Stimulated activated CD4-positive, alpha-beta T cell treated with anti-CD3 and anti-CD28 coated beads, Interleukin-12 subunit alpha, Interleukin-12 subunit beta, amount 100 ng/mL, for 24 hours (primary cell): ENCODE measurements around the gene NRK.
"Not testable (repeated sequence)": the region's sequence is repeated elsewhere in the genome, so short reads cannot be mapped to it uniquely, and the experiment has no call there.

ENCODE experiments used
- DNase-seq, 2 experiments: peaks; one replicate each; pipeline ENCODE4 v3.0.0-alpha.2; 2020; ENCODE audit warnings: low read depth in 2 of 2

The NRK gene, protein sequence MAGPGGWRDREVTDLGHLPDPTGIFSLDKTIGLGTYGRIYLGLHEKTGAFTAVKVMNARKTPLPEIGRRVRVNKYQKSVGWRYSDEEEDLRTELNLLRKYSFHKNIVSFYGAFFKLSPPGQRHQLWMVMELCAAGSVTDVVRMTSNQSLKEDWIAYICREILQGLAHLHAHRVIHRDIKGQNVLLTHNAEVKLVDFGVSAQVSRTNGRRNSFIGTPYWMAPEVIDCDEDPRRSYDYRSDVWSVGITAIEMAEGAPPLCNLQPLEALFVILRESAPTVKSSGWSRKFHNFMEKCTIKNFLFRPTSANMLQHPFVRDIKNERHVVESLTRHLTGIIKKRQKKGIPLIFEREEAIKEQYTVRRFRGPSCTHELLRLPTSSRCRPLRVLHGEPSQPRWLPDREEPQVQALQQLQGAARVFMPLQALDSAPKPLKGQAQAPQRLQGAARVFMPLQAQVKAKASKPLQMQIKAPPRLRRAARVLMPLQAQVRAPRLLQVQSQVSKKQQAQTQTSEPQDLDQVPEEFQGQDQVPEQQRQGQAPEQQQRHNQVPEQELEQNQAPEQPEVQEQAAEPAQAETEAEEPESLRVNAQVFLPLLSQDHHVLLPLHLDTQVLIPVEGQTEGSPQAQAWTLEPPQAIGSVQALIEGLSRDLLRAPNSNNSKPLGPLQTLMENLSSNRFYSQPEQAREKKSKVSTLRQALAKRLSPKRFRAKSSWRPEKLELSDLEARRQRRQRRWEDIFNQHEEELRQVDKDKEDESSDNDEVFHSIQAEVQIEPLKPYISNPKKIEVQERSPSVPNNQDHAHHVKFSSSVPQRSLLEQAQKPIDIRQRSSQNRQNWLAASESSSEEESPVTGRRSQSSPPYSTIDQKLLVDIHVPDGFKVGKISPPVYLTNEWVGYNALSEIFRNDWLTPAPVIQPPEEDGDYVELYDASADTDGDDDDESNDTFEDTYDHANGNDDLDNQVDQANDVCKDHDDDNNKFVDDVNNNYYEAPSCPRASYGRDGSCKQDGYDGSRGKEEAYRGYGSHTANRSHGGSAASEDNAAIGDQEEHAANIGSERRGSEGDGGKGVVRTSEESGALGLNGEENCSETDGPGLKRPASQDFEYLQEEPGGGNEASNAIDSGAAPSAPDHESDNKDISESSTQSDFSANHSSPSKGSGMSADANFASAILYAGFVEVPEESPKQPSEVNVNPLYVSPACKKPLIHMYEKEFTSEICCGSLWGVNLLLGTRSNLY (N-terminal part only)

DNA sequence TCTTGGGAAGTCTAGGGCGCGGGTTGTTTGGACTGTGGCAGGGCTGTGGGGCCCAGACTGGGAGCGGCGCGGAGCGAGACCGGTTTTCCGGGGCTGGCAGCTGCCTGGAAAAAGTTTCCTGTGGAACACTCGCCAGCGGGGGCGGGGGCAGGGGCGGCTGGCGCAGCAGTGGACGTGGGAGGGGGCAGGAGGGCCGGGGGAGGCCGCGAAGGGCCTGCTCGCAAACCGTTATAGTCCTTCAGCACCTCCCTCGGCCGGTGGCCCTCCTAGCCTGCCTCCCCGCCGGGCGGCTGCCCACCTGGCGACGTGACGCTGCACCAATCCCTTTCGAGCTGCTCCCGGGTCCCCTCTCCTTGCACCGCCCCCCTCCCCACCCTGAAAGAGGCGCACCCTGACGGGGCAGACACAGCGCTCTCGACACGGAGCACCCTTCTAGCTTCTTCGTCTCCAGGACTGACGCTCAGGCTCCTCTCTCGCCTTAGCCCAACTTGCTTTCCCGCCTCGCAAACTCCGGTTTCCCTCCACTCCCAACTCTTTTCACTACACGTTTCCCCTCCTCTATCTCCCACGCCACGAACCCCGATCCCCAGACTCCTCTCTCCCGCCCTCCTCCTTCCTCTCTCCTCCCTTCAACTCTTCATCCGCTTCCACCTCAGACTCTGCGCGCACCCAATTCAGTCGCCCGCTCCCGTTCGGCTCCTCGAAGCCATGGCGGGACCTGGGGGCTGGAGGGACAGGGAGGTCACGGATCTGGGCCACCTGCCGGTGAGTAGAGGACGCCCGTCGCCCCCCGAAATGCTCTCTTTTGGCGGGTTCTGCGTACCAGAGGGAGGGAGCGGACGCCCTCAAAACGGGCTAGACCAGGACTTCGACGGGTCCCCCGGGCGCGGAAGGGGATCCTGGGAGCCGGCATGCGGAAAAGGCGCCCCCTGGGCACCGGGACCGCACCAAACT, at the start of gene NRK:
NRK (plus strand) TSS at position 402 of the 954 bp plus-strand sequence; CDS start at position 709, 307 bp downstream.
- DNase-seq = no peak

DNA sequence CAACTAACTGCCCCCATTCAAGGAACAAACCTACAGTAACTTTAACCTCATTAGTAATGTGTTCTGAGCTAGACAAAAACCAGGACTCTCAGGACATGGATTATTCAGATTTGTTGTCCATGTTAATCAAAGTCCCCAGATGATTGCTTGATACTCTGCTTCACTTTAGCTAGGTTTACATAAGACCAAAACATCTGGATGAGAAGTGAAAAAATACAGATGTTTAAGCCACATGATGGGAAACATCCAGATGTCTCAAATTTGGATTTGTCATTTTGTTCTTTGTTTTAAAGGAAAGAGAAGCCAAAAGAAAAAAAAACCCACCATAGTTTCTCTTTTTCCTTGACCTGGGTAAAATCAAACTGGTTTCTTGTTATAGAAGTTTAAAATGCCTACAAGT, 48.5 kb upstream of the NRK start:
- DNase-seq = no peak

DNA sequence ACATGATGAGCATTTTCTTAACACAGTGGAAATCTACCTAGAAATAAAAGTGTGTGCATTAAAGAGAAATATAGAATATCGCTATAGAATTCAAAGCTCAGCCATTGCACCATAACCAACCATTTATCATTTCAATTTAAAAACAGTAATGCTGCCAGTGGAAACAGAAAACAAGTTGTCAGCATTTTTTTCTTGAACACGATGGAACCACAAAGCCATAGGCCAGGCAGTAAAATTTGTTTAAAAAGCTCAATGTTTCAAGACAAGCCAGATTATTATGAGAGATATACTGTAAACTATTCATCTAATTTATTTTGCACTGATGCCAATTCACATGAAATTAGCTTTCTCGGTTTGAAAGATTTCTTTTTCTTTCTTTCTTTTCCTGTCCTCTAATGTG, 46.7 kb upstream of the NRK start:
- DNase-seq = no peak

DNA sequence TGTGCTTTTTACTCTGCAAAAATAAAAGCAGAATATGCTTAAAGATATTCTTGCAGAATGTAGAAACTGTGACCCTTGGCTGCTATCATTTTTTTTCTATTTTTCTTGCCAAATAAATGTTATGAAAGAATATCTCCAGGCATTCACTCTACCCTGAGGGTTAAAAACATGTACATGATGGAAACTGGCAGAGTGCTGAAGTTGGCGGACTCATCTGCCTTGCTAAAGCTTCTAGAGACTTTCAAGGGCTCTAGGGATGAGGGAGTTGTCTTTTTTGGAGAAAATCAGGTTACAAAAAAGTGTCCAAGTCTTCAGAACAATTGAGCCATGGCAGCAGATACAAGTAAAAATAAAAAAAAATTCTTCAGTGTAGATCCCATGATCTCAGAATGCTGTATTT, 40.5 kb upstream of the NRK start:
- DNase-seq = no peak

DNA sequence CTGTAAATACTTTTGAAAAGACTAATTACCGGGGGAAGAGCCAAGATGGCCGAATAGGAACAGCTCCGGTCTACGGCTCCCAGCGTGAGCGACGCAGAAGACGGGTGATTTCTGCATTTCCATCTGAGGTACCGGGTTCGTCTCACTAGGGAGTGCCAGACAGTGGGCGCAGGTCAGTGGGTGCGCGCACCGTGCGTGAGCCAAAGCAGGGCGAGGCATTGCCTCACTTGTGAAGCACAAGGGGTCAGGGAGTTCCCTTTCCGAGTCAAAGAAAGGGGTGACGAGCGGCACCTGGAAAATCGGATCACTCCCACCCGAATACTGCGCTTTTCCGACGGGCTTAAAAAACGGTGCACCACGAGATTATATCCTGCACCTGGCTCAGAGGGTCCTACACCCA, 25.5 kb upstream of the NRK start:
- DNase-seq = not testable (repeated sequence)

DNA sequence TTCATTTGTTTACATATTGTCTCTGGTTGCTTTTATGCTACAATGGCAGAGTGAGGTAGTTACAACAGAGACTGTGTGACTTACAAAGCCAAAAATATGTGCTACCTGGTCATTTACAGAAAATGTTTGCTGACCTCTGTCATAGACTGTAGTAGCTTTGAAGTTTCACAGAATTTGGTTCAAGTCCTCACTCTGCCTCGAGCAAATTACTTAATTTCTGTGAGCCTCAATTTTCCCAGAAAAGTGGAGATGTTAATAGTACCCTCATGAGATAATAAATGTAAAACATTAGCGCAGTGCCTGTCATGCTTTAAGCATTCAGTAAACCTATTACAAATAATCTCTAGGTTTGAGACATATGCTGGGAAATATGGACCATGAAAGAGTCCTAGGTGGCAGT, 18.4 kb upstream of the NRK start:
- DNase-seq = no peak

DNA sequence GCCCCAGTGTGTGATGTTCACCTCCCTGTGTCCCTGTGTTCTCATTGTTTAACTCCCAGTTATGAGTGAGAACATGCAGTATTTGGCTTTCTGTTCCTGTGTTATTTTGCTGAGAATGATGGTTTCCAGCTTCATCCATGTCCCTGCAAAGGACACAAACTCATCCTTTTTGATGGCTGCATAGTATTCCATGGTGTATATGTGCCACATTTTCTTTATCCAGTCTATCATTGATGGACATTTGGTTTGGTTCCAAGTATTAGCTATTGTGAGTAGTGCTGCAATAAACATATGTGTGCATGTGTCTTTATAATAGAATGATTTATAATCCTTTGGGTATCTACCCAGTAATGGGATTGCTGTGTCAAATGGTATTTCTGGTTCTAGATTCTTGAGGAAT, 16.7 kb upstream of the NRK start:
- not testable (repeated sequence) for DNase-seq

DNA sequence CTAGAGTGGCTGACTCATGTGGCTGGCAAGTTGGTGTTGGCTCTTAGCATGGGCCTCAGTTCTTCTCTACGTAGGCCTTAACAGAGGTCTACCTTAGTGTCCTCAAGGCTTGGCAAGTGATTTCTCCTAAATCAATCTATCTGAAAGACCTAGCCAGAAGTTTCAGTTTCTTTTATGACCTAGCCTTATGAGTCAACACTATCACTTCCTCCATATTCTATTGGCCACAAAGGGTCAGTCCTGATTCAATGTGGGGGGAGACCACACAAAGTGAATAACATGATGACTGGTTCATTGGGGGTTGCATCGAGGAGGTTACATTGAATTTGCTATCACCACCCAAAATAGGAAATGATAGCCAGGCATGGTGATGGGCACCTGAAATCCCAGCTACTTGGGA, 5.8 kb upstream of the NRK start:
- DNase-seq = no peak

DNA sequence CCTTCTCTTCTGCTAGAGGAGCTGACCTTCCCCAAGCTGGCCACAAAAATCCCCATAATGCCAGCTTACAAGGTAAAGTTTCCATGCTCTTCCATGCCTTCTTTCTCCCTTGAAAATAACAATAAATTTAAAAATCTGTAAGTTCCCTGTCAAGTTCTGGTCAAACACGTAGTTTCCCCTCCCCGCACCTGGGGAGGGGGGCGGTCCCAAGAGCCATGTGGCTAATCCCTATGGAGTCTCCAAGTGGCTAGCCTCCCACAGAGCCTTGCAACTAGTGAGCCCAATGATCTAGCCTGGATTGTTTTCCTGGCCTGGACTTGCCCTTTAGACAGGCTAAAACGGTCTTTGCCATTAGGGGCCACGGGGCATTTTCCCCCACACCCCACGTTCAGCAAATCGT, 2.1 kb upstream of the NRK start:
- no peak for DNase-seq

DNA sequence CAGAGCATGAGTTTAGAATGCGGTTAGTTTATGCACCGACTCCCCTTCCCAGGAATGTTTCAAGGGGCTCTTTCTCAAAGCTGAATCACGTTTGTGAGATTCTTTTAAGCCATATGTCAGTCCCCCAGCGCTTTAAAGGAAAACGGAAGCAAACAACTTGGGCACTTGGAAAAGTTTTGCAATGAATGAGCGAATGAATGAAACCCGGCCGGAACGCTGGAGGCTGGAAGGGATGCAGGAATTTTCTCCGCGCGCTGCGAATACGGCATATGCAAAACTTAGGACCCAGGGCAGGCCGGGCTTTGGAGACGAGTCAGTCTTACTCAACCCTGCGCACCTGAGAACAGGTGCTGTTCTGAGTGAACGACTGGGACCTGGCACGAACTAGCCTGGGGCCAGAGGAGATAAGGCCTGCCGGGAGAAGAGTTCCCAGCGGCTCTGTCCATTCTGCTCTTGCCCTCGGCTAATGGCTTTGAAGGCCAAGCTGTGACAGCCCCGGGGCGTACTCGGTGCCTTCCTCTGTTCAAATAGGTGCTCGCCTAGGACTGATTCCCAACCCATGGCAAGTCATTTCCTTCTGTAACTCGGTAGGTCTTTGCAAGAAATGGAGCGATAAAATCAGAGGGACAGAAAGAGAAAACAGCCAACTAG, 743 bp upstream of the NRK start:
- no peak for DNase-seq

DNA sequence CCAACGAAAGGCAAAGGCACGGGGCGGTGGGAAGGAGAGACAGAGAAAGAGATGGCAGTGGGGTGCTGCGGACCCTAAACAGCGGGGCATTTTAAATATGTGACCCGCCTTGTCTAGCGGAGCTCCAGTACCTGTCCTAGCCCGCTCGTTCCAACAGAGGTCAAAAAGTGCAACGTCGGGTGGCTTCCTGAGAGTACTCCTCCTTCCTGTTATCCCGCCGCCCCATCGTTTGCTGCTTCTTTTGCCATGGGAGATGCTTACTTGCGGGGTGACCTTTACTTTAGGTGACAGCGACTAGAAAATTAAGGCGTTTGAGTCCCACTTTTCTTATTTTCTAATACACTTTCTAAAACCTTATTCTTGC, 735 bp downstream of the NRK start:
- no peak for DNase-seq

DNA sequence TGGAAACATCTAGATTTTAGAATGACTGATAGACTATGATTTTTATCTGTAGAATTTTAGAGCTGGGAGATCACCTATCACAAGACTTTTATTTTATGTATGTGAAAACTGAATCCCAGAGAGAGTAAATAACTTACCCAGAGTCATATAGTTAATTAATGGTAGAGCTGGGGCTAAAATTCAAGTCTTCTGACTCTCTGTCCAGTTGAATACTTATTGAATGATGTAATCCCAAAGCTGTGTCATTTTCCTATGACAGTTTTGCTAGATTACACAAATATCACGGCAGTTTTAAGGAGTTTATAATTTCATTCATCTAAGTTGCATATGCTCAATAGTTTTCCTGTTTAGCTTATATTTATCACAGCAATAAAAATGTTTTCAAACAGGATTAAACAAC, 6.7 kb downstream of the NRK start:
- no peak for DNase-seq

DNA sequence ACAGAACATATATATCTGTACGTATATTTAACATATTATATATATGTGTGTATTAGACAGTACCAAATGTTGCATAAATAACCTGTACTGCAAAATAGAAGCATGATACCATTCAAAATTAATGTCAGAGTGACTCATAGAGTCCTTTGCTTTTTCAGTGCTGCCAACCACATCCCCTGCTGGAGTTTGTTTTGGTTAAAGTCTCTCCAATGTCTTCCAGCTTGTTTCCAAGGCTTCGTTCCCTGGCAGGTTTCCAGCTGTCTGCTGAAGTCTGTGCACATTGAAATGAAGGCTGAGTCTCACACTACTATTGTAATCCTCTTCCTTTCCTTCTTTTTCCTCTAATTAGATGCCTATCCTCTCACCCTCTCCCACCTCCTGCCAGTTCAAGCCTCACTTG, 14.9 kb downstream of the NRK start:
- DNase-seq = no peak

DNA sequence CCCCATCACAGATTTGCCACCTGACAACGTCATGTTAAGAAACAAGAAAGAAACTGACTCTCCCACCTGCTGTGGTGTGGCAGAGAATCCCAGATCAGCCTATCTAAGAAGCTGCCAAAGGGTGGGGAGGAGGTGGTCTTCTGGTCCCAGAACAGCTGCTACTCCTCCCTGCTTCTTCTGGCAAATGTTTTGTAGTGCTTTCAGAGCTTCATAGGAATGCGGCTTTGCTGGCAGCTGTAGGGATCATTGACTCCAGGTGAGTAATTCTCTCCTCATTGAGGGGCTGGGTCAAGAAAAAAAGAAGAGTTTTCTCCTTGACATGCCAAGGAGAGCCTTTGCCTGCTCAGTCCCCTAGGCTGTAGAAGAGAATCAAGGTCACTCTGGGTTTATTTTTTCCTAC, 23.3 kb downstream of the NRK start:
- no peak for DNase-seq

DNA sequence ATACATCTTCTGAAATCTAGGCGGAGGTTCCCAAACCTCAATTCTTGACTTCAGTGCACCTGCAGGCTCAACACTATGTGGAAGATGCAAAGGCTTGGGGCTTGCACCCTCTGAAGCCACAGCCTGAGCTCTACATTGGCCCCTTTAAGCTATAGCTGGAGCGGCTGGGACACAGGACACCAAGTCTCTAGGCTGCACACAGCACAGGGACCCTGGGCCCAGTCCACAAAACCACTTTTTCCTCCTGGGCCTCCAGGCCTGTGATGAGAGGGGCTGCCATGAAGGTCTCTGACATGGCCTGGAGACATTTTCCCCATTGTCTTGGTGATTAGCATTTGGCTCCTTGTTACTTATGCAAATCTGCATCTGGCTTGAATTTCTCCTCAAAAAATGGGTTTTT, 27.8 kb downstream of the NRK start:
- not testable (repeated sequence) for DNase-seq

DNA sequence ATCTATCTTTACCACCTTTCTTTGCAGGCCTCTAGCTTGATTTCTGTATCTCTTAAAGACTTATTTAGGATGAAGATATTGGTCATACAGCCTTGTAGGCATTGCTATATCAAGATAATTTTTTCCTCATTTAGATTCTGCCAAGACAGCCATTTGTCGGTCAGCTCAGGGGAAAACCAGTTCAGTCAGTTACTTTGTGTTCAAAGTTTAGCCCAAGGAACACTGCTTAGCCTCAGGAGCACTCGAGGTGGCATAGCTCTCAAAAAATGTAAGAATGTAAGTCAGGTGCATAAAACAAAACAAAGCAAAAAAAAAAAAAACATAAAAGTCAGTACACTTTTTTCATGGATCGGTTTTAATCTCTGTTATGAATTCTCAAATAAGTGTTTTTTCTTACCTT, 43.4 kb downstream of the NRK start:
- DNase-seq = no peak

DNA sequence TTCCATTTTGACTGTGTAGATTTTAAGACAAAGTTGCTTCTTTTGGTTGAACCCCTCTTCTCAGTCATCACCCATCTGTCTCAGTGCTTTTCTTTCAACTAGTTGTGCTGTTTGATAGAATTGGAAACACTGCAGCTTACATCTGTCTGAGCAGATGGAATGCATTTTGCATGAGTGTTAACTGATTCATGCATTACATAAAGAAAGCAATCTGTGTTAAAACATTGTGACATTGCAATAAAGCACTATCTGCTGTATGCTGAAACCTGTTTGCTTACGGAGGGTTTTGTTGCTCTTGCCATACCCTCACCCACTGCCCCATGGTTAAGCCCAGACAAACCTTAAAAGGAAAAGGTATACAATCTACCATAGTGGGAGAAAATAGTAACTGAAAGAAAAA, 47.4 kb downstream of the NRK start:
- DNase-seq = no peak

DNA sequence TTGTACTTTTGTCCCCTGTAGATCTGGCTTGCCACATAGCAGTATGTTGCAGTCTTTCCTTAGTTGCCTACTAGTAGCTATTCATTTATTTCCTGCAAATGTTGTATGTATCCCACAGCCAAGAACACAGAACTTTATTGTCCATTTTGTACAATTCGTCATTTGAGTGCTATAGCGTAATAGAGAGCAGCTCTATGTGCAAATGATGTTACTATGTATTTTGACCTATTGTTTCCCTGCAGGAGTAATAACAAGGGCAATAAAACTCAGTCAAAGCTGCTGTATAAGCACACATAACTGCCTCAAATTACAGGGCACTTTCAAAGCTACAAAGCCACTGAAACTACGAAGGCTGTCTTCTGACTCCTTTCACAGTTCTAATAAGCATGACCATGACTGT, 48.1 kb downstream of the NRK start:
- no peak for DNase-seq

DNA sequence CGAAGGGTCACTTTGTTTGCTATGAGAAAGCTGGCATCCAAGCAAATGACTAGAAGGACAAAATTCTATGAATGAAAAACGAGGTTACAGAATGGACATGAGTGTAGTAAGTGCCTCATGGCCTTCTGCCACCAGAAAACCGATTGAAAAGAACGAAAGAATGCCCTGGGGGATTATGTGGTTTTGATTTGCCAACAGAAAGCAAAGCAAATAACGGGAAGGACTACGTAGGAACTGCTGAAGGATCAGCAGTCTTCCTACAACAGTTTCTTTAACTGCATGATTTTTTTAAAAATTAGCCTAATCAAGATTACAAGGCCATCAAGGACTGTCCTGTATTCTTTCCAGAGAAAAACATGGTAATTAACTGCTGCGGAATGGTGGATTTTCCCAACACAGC, 50.6 kb downstream of the NRK start:
- no peak for DNase-seq

DNA sequence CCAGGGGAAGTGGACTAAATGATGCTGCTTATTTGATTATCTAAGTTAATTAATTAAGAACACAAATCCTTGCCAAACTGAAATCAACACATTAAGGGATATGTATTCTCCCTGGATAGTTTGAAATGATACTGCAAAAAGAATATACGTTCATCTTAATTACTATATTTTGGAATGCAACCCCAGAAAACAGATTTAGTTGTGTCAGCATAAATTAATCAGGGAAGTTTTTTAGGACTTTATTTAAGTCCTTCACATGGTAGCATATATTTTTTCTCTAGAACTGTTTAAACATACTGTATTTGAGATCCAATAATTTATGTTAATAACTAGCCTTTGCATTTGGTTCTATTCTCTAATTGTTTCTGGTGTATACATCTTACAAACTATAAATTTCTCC, 52.5 kb downstream of the NRK start:
- DNase-seq = no peak

DNA sequence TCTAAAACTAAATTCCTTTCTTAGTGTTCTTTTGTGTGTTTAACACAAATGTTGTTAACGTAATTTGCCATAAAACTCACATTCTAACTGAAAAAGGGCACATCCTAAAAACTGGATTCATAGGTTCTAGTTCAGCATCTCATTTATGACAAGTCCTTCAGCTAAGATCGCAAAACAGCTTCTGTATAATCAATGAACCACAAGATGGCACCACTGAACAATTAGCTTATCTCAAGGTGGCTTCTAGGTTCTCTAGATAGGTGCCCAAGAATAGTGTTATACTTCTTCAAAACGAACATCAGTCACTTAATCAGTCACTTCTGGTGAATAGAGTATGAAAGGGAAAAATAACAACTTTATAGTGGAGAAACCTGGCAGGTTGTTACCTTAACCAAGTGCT, 54.3 kb downstream of the NRK start:
- no peak for DNase-seq
